Endothelial cell of umbilical vein (primary cell): ENCODE data around the gene RYR2.

ENCODE experiments used
- POLR2A ChIP-seq: IDR thresholded peaks from 2 replicates; pipeline ENCODE4 v1.6.1; 2012; ENCODE audit warnings: low read depth, mild to moderate bottlenecking, control low read depth, low read length
- POLR2AphosphoS5 ChIP-seq: IDR thresholded peaks from 2 replicates; pipeline ENCODE4 v1.6.1; 2012; ENCODE audit warnings: low read depth, mild to moderate bottlenecking, control low read depth, low read length, moderate library complexity; ENCODE audit not compliant: insufficient read depth
- TF ChIP-seq, protein P1 (sequence below), 2 donors: IDR thresholded peaks; 1 replicate in 1 of 2; 2 replicates in 1 of 2; pipeline ENCODE4 v1.5.1; 2011; ENCODE audit warnings: low read length in 2 of 2, mild to moderate bottlenecking in 2 of 2, moderate library complexity in 2 of 2, control low read depth in 1 of 2, inconsistent platforms in 1 of 2, low read depth in 1 of 2; ENCODE audit not compliant: insufficient read depth in 1 of 2; ENCODE audit errors: extremely low read depth in 1 of 2

DNA sequence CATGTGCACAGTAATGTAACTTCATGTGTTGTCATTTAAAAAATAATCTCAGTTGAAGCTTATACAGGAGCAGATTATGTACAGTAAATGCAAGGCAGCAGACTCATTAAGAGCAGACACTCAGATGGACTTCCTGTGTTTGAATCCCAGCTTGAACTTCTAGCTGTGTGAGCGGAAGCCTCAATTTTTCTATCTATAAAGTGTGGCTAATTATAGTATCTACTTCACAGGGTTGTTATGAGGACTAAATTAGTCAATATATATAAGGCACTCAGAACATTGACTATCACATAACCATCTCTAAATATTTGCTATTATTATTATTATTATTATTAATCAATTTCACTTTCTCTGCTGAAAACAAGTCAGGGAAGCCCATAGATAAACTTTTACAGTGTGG, 707.1 kb downstream of the RYR2 start:
- TF ChIP-seq, protein P1, sequence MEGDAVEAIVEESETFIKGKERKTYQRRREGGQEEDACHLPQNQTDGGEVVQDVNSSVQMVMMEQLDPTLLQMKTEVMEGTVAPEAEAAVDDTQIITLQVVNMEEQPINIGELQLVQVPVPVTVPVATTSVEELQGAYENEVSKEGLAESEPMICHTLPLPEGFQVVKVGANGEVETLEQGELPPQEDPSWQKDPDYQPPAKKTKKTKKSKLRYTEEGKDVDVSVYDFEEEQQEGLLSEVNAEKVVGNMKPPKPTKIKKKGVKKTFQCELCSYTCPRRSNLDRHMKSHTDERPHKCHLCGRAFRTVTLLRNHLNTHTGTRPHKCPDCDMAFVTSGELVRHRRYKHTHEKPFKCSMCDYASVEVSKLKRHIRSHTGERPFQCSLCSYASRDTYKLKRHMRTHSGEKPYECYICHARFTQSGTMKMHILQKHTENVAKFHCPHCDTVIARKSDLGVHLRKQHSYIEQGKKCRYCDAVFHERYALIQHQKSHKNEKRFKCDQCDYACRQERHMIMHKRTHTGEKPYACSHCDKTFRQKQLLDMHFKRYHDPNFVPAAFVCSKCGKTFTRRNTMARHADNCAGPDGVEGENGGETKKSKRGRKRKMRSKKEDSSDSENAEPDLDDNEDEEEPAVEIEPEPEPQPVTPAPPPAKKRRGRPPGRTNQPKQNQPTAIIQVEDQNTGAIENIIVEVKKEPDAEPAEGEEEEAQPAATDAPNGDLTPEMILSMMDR (IDR thresholded peaks at IDR 0.05; ENCODE audit: extremely low read depth in 1 of 2, insufficient read depth in 1 of 2, low read depth in 1 of 2, low read length in 2 of 2), result no peak
- TF ChIP-seq POLR2AphosphoS5 (no peak), POLR2A (no peak)
